ENCODE results near the gene FXYD7.

The FXYD7 gene

DNA sequence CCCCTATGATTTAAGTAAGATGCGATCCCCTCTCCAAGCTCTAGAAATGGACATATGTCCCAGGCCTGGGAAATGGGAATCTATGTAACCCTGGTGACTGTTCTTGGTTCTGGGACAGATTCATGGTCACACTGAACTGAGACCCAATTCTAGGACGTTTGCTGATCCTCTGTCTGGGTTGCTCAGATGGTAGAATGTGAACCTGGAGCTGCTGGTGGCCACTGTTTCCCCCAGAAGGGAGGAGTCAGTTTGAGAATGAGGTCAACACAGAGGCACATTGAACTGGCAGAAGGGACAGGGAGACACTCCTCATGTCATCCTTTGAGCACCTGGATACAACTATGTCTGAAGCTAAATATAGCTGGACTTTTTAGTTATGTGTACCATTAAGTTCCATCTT, 56.4 kb downstream of the FXYD7 start:
- Histone ChIP-seq H3K4me1 (ENCODE audit: control insufficient read depth, insufficient read depth, low read length, poor library complexity, severe bottlenecking) (peaks cover 11% of the 10 kb centered on the region), H3K27ac (ENCODE audit: insufficient read depth, low read length, poor library complexity, severe bottlenecking) (no peak overlapping the region), H3K4me3 (ENCODE audit: insufficient read depth, low read depth, low read length, poor library complexity, severe bottlenecking) (no peak overlapping the region), H3K36me3 (ENCODE audit: control insufficient read depth, insufficient read depth, low read length) (no peaks in the 10 kb centered on the region), H3K9me3 (ENCODE audit: control insufficient read depth, low read length) (no peaks in the 10 kb centered on the region), H3K27me3 (replicated peaks; ENCODE audit: control insufficient read depth, insufficient read depth, low read length, poor library complexity, severe bottlenecking) (no peaks in the 10 kb centered on the region)
- no peak for DNase-seq

DNA sequence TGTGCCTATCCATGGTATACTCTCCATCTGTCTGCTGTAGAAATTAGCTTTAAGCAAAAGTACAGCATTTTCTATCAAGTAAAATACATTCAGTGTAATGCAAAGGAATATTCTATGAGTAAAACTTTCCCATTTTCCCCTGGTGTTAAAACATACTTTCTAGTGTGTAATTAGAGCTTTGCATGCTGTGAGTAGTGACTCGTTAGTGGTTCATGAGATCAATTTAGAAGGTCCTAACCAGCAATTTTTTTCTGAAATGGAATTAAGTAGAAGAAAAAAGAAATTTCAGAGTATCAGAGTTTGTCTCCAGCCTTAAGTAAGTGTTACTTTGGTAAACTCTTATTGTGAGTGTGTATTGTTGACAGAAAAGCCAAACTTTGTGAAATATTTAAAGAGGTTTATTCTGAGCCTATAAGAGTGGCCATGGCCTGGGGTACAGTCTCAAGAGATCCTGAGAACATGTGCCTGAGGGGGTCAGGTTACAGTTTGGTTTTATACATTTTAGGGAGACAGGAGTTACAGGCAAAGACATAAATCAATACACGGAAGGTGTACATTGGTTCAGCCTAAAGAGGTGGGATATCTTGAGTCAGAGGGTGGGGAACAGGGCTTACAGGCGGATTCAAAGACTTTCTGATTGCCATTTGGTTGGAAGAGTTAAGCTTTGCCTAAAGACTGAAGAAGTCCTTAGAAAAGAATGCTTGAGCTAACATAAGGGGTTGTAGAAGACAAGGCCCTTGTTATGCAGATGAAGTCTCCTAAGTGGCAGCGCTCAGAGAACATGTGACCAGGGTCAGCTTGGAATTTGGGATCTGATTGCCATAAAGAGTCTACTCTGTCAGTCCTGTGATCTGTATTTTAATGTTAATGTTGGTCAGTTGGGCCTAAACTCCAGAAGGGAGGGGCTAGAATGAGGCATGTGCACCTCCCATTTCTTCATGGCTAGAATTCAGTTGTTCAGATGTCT, 60.0 kb downstream of the FXYD7 start:
- peaks cover 39% of the 10 kb centered on the region for H3K4me1 ChIP-seq (ENCODE audit: control insufficient read depth, insufficient read depth, low read length, poor library complexity, severe bottlenecking)
- no peaks in the 10 kb centered on the region for H3K9me3 ChIP-seq (ENCODE audit: control insufficient read depth, low read length)
- no peak overlapping the region for H3K4me3 ChIP-seq (ENCODE audit: insufficient read depth, low read depth, low read length, poor library complexity, severe bottlenecking)
- H3K36me3 ChIP-seq (ENCODE audit: control insufficient read depth, insufficient read depth, low read length) = no peaks in the 10 kb centered on the region
- no peaks in the 10 kb centered on the region for H3K27me3 ChIP-seq (replicated peaks; ENCODE audit: control insufficient read depth, insufficient read depth, low read length, poor library complexity, severe bottlenecking)
- DNase-seq = no peak
- peak overlapping the region; percentile 3 for H3K27ac ChIP-seq (ENCODE audit: insufficient read depth, low read length, poor library complexity, severe bottlenecking)
